Forelimb muscle (tissue), 1 donor: ENCODE data around the gene CFHR5. TPM values are rescaled to one million over a fixed set of nuclear protein-coding genes. Genes with fewer than 3 reads are reported as not detected.
"Not testable (repeated sequence)": the region's sequence is repeated elsewhere in the genome, so short reads cannot be mapped to it uniquely, and the experiment has no call there.

Experiments used
- DNase-seq: peaks from one replicate; pipeline ENCODE4 v3.0.0-alpha.2; 2013; ENCODE audit warnings: low read depth
- polyA plus RNA-seq: library from polyadenylated mRNA; unstranded; fragments of 120-200 nt; gene quantifications from one replicate; pipeline ENCODE4 v1.2.1, GENCODE V29; 2013; ENCODE audit not compliant: insufficient read length

The CFHR5 gene
- polyA plus RNA-seq, 1 donor: not detected

- DNase-seq: peak; percentile 4
These were observed 40.3 kb downstream of the CFHR5 start for GRCh38 chr1:197017558-197018146.

GRCh38 chr1:197021716-197022115, 44.4 kb downstream of the CFHR5 start:
- no peak for DNase-seq

GRCh38 chr1:197024460-197024859, 47.1 kb downstream of the CFHR5 start:
- DNase-seq: no peak

GRCh38 chr1:197027359-197027758, 50.0 kb downstream of the CFHR5 start:
- no peak for DNase-seq

GRCh38 chr1:197029749-197030148, 52.4 kb downstream of the CFHR5 start:
- no peak for DNase-seq

GRCh38 chr1:197034631-197035339, 57.4 kb downstream of the CFHR5 start:
- DNase-seq: not testable (repeated sequence)

- DNase-seq: no peak
These were observed 59.5 kb downstream of the CFHR5 start for GRCh38 chr1:197036861-197037260.

- DNase-seq: no peak
These were observed 64.4 kb downstream of the CFHR5 start for GRCh38 chr1:197041486-197042353.

GRCh38 chr1:197042676-197043341, 65.5 kb downstream of the CFHR5 start:
- DNase-seq: no peak

GRCh38 chr1:197049100-197049499, 71.7 kb downstream of the CFHR5 start:
- no peak for DNase-seq

Other genes starting within 250 kb of the CFHR5 start
- gene CFHR3, start 202.7 kb upstream of the CFHR5 start, polyA plus RNA-seq: 2.5 TPM
- not detected for gene CFHR1, start 157.8 kb upstream of the CFHR5 start, polyA plus RNA-seq
- not detected for gene CFHR4, start 89.5 kb upstream of the CFHR5 start, polyA plus RNA-seq
- gene CFHR2, start 33.8 kb upstream of the CFHR5 start, polyA plus RNA-seq: not detected
- not detected for gene F13B, start 89.7 kb downstream of the CFHR5 start, polyA plus RNA-seq
- 8.7 TPM for gene ASPM, start 169.1 kb downstream of the CFHR5 start, polyA plus RNA-seq
- gene ZBTB41, start 223.7 kb downstream of the CFHR5 start, polyA plus RNA-seq: 11.0 TPM